ENCODE data around the gene CDC42BPA. TPM values are rescaled to one million over a fixed set of nuclear protein-coding genes. Genes with fewer than 3 reads are reported as not detected.
"Not testable (repeated sequence)": the region's sequence is repeated elsewhere in the genome, so short reads cannot be mapped to it uniquely, and the experiment has no call there.

The CDC42BPA gene
- polyA plus RNA-seq, 1 donor (not counting 4 experiments of a cell fraction or from before 2014, with no cell fraction given) = 9.2 TPM

GRCh38 chr1:227003165-227003564 lies 315.1 kb downstream of the CDC42BPA start:
- H3K9me1 ChIP-seq (ENCODE audit: control insufficient read depth, extremely low read depth, insufficient read depth, low read length) = no peaks in the 10 kb centered on the region
- no peaks in the 10 kb centered on the region for H3K79me2 ChIP-seq (ENCODE audit: control insufficient read depth, insufficient read depth, low read length)
- DNase-seq (ENCODE audit: low read depth, low spot score) (no peak), FAIRE-seq (no peak)
- H3K27ac ChIP-seq (ENCODE audit: control insufficient read depth, insufficient read depth, low read length) = no peak overlapping the region
- no peaks in the 10 kb centered on the region for H3K27me3 ChIP-seq (ENCODE audit: control insufficient read depth, extremely low read depth, insufficient read depth, low read length)
- H3K9me3 ChIP-seq (ENCODE audit: control insufficient read depth, low read depth, low read length) = no peaks in the 10 kb centered on the region
- H2AFZ ChIP-seq (ENCODE audit: control insufficient read depth, low read length) = no peak overlapping the region
- dilution Hi-C loops (cut with MboI; ENCODE audit: extremely low pct_ligation_motif_present, low sequenced_read_pairs) = no loop called here
- no peaks in the 10 kb centered on the region for H4K20me1 ChIP-seq (ENCODE audit: control insufficient read depth, extremely low read depth, insufficient read depth, low read length)
- H3K9ac ChIP-seq (ENCODE audit: control insufficient read depth, extremely low read depth, insufficient read depth, low read length) = no peak overlapping the region
- H3K4me3 ChIP-seq (ENCODE audit: control insufficient read depth in 2 of 3, extremely low read depth in 1 of 3, insufficient read depth in 2 of 3, low read depth in 1 of 3, low read length in 3 of 3) = no peak overlapping the region
- peaks cover 0 to 8% of the 10 kb centered on the region in 2 experiments for H3K36me3 ChIP-seq (ENCODE audit: control insufficient read depth in 2 of 2, extremely low read depth in 1 of 2, insufficient read depth in 2 of 2, low read length in 2 of 2)
- H3K4me2 ChIP-seq (ENCODE audit: control insufficient read depth, extremely low read depth, insufficient read depth, low read depth, low read length) = no peak overlapping the region
- no peaks in the 10 kb centered on the region for H3K4me1 ChIP-seq (ENCODE audit: control insufficient read depth, extremely low read depth, insufficient read depth, low read length)
- TF ChIP-seq EZH2 (IDR thresholded peaks at IDR 0.05; ENCODE audit: low read length) = no peak
- TF ChIP-seq CTCF (optimal IDR thresholded peaks at IDR 0.05 in 1 of 3, IDR thresholded peaks at IDR 0.05 in 1 of 3, conservative IDR thresholded peaks at IDR 0.05 in 1 of 3; ENCODE audit: extremely low read depth in 1 of 3, insufficient read depth in 2 of 3, low read length in 3 of 3) = no peak

- Histone ChIP-seq H3K27me3 (ENCODE audit: control insufficient read depth, extremely low read depth, insufficient read depth, low read length) (no peaks in the 10 kb centered on the region), H3K4me3 (ENCODE audit: control insufficient read depth in 2 of 3, extremely low read depth in 1 of 3, insufficient read depth in 2 of 3, low read depth in 1 of 3, low read length in 3 of 3) (no peak overlapping the region), H4K20me1 (ENCODE audit: control insufficient read depth, extremely low read depth, insufficient read depth, low read length) (no peaks in the 10 kb centered on the region), H3K4me2 (ENCODE audit: control insufficient read depth, extremely low read depth, insufficient read depth, low read depth, low read length) (no peak overlapping the region), H3K4me1 (ENCODE audit: control insufficient read depth, extremely low read depth, insufficient read depth, low read length) (no peaks in the 10 kb centered on the region), H3K9me3 (ENCODE audit: control insufficient read depth, low read depth, low read length) (no peaks in the 10 kb centered on the region), H3K79me2 (ENCODE audit: control insufficient read depth, insufficient read depth, low read length) (no peaks in the 10 kb centered on the region), H2AFZ (ENCODE audit: control insufficient read depth, low read length) (no peak overlapping the region), H3K9ac (ENCODE audit: control insufficient read depth, extremely low read depth, insufficient read depth, low read length) (no peak overlapping the region), H3K9me1 (ENCODE audit: control insufficient read depth, extremely low read depth, insufficient read depth, low read length) (no peaks in the 10 kb centered on the region), H3K27ac (ENCODE audit: control insufficient read depth, insufficient read depth, low read length) (no peak overlapping the region), H3K36me3 (ENCODE audit: control insufficient read depth in 2 of 2, extremely low read depth in 1 of 2, insufficient read depth in 2 of 2, low read length in 2 of 2) (peaks cover 0 to 8% of the 10 kb centered on the region in 2 experiments)
- dilution Hi-C loops (cut with MboI; ENCODE audit: extremely low pct_ligation_motif_present, low sequenced_read_pairs) = no loop called here
- DNase-seq (ENCODE audit: low read depth, low spot score) = no peak
- no peak for TF ChIP-seq CTCF (optimal IDR thresholded peaks at IDR 0.05 in 1 of 3, IDR thresholded peaks at IDR 0.05 in 1 of 3, conservative IDR thresholded peaks at IDR 0.05 in 1 of 3; ENCODE audit: extremely low read depth in 1 of 3, insufficient read depth in 2 of 3, low read length in 3 of 3)
- TF ChIP-seq EZH2 (IDR thresholded peaks at IDR 0.05; ENCODE audit: low read length) = no peak
- FAIRE-seq = no peak
These were observed 315.7 kb downstream of the CDC42BPA start for GRCh38 chr1:227002531-227003049.

- H3K36me3 ChIP-seq (ENCODE audit: control insufficient read depth in 2 of 2, extremely low read depth in 1 of 2, insufficient read depth in 2 of 2, low read length in 2 of 2); H3K79me2 ChIP-seq (ENCODE audit: control insufficient read depth, insufficient read depth, low read length); H3K27ac ChIP-seq (ENCODE audit: control insufficient read depth, insufficient read depth, low read length); H3K9ac ChIP-seq (ENCODE audit: control insufficient read depth, extremely low read depth, insufficient read depth, low read length); H3K27me3 ChIP-seq (ENCODE audit: control insufficient read depth, extremely low read depth, insufficient read depth, low read length); dilution Hi-C loops (cut with MboI; ENCODE audit: extremely low pct_ligation_motif_present, low sequenced_read_pairs); H3K4me2 ChIP-seq (ENCODE audit: control insufficient read depth, extremely low read depth, insufficient read depth, low read depth, low read length); H3K4me1 ChIP-seq (ENCODE audit: control insufficient read depth, extremely low read depth, insufficient read depth, low read length); H3K9me1 ChIP-seq (ENCODE audit: control insufficient read depth, extremely low read depth, insufficient read depth, low read length); FAIRE-seq; H4K20me1 ChIP-seq (ENCODE audit: control insufficient read depth, extremely low read depth, insufficient read depth, low read length); H3K9me3 ChIP-seq (ENCODE audit: control insufficient read depth, low read depth, low read length); H3K4me3 ChIP-seq (ENCODE audit: control insufficient read depth in 2 of 3, extremely low read depth in 1 of 3, insufficient read depth in 2 of 3, low read depth in 1 of 3, low read length in 3 of 3); DNase-seq (ENCODE audit: low read depth, low spot score); H2AFZ ChIP-seq (ENCODE audit: control insufficient read depth, low read length): not testable (repeated sequence)
These were observed 318.7 kb downstream of the CDC42BPA start for GRCh38 chr1:226999579-226999978.
